Hematopoietic multipotent progenitor cell treated with erythropoietin and hydrocortisone succinate and interleukin-3 and kit ligand, for 15 days (in vitro differentiated cells): ENCODE results near the gene EIF1AD.

Experiments
- DNase-seq: peaks from one replicate; pipeline ENCODE4 v3.0.0-alpha.2; 2015; ENCODE audit warnings: low spot score

The EIF1AD gene

DNA sequence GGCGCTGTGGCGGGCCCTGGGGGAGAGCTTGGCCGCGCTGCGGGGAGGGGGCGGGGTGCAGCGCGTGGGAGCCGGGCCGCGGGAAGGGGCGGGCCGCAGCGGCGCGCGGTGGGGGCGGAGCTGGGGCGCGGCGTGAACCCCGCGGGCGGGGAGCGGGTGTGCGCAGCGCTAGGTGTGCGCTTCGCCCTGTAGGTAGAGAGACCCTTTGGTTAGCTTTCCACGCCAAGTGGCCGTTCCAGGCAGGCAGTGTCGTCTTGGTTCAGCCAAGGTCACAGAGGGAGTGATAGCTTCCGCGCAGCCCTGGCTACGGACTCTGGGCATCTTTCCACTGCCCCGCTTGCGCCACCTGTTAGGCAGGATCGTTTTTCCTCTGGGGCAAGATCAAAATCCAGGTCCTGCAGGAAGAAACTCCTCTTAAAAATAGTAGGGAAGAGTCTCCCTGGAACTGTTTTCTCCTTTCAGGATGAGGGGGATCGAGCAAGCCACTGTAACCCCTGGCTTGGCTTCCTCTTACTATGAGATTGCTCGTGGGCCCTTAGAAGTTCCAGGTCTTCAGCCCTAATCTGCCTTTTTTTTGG is 780 bp upstream of the EIF1AD start:
- DNase-seq = no peak

DNA sequence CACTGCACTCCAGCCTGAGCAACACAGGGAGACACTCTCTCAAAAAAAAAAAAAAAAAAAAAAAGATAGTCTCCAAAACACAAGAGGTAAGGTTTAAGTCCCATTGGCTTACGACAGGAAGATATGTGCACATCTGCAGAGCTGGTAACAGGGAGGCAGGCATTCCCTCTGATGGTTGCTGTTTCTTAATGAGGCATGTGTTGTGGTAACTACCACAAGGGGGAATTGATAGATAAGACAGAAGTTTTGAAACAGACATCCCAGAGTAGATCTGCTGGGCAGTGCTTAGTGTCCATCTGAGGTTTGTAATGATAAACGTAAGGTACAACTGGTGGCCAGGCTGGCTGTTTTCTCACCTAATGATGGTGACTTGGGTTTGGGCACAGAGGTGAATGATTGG is 4.7 kb downstream of the EIF1AD start:
- no peak for DNase-seq

DNA sequence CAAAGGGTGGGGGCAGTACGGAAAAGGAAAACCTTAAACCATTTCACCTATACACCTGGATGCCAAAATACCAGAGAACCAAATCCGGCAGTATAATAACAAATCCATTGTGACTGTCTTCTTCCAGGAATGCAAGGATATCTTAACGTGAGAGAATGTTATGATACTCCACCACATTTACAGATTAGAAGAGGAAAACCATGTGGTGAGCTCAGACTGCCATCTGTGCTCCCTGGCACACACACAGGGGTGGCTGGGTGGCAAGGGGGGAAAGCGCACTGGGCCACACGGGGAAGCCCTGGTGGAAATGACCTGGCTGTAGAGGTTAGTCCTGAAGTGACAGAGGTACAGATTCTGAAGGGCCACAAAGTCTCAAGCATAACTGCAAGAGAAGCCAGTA is 9.9 kb downstream of the EIF1AD start:
- DNase-seq = no peak

DNA sequence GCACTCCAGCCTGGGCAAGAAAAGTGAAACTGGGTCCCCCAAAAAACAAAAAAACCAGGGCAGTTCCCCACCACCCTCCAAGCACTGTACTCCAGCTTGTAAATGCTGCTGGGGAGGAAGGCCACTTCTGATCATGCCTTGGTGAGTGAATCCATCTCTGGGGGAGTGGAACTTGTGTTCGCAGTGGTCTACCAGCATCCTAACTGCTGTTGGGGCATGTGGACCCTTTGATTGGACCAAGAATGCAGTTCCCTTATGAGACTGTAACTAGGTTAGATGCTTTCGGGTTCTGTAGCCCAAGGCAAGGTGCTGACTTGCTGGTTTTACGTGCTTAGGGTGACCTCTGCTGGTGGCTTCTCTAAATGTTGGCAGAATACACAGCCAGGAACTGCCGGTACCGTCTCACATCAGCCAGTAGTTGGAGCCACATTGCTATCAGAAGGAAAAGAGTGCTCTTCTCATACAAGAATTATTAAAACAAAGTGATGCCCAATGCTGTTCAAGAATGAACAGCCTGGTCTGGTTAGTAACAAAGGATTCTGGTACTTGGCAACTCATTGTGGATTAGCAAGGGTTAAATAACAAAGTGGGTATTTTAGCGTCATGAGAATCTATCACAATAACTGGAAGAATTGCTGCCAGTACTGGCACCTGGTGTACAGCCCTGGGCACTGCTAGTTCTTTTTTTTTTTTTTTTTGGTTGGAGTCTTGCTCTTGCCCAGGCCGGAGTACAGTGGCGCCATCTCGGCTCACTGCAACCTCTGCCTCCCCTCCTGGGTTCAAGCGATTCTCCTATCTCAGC is 13.0 kb downstream of the EIF1AD start:
- peak; percentile 95 for DNase-seq

DNA sequence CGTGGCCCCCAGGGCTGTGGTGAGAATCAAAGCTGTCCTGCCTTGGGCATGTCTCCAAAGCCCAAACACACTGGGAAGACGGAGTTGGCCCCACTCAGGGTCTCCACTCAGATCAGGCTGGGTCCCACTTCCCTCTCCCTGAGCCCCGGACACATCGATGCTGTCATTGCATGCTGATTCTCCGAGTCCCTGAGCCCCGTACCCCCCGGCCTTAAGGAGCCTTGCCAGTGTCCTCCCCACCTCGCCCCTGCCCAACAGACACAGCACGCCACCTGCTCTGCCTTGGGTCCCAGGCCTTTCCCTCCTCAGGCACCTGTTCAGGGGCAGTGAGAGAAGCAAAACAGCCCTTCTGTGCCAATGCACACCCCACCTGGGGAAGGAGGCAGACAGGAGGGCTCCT is 14.6 kb downstream of the EIF1AD start:
- no peak for DNase-seq

DNA sequence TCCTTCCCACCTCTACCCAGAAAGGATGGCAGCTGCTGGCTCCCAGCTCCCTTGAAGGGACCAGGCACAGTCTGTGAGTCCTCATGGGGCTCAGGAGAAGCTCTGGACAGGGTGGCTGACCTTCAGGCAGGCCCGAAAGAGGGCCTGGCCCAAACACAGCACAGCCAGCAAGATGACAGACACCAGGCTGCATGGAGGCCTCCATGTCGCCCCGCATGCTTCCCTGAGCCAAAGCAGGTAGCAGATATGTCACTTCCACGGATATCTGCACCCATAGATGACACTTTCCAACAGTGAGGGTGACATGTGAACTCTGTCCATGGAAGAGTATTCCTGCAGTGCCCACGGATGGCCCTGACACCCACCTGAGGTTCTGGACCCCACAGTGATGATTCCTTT is 18.4 kb downstream of the EIF1AD start:
- no peak for DNase-seq

DNA sequence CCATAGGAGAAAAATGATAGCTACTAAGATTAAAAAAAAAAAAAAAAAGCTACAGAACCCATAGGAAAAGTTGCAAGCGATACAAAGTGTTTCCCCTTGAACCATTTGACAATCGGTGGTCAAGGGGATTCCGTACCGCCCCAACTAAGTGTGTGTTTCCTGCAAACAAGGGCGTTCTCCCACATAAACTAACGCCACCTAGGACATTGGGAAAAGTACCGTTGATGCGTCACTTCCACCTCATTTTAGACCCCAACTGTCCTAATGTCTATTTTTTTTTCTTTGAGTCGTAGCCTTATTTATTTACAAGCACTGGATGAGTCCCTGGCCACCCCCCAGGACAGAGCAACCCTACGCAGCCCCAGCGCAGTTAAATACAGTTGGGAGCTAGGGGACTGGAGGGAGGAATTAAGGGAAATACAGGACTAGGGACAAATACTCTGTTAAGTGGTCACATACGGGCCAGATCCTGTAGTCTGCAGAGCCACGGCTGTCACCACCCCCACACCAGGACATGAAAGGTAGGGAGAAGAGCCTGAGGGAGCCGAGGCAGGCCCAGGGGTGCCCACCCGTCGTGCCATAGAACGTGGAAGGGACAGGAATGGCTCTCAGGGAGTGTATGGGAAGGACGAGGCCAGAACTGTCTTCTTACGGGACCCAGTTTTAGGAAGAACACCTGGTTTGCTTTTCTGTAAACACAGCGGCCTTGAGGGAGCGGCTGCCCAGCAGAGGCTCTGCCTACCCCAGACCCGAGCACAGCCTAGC is 19.0 kb downstream of the EIF1AD start:
- no peak for DNase-seq

DNA sequence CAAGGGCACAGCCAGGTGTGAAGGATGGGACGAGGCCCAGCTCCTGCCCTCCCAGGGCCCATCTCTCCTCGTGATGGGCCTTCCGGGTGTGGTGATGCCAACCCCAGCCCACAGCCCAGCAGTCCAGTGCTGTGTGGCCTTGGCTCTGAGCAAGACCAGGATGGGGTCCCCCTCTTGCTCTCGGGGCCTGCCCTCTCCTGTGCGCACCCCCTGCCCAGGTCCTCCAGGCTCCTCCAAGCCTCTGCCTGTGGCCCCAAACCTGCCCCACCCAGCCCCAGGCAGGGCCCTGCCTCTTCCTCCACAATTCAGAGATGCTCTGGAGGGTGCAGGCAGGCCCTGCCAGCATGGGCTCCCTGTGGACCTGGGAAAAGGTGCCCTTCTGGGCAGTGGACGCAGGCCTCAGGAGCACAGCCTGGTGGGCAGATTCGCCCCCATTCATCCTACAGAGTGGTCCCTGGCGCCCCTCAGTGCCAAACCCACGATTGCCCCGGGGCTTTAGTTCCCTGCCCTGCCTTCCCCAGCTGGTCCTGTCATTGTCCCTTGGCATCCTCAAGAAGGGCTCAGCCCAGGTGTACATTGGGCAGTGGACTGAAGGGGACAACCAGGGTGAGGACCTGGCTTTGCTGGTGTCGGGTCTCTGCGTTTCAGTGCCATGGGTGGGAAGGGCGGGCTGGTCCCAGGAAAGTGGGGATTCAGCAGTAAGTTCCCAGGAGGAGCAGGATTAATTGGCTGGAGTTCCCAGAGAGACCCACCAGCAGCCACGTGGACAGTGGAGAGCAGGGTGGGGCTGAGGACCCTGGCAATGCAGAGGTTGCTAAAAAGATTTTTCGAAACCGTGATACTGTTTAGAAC is 19.8 kb downstream of the EIF1AD start:
- no peak for DNase-seq

DNA sequence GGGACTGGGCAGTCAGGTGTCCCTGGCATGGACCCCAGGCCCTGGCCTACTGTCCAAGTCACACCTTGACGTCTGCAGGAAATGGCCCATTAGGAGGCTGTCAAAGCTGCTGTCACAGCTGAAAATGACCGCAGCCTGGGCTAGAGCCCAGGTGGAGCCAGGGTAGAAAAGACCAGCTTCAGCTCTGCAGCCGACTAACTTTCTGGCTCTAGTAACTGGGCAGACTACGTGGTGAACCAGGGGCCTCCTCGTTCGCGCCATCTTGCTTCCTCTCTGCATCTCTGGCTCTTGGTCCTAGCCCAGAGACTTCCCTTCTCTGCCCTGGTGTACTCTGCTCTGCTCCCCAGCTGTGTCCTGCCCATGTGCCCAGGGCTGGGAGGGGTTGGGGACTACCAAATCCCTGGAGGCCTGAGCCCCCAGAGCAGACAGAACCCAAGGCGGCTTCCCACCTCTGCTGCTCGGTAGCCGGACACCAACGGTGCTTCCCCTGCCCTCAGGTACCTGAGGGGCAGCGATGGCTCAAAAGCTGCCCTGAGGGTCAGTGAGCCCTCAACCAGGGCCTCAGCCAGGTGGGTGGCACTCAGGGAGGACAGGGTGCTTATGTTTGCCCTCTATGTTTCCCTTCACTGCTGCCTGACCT is 20.7 kb downstream of the EIF1AD start:
- no peak for DNase-seq

DNA sequence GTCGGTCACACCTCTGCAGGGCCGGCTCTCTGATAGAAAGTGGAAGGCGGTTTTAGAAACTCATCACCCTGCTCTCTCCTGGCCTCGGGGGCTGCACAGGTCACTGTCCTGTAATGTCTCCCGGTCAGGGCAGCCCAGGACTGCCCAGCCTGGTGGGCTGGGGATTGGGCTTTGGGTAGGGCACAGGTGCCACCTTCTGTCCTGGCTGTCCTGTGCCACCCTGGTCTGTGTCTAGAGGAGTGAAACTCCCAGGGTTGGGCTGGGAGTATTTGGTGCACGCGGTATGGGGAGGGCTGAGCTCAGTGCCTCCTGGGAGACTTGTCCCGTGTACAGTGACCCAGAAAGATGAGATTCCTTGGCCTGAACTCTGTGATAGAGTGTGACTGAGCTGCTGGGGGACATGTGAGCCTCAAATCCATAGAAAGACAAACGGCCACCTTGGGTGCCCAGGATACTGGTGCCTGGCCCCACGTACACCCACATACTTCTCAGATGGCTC is 22.6 kb downstream of the EIF1AD start:
- DNase-seq = no peak

DNA sequence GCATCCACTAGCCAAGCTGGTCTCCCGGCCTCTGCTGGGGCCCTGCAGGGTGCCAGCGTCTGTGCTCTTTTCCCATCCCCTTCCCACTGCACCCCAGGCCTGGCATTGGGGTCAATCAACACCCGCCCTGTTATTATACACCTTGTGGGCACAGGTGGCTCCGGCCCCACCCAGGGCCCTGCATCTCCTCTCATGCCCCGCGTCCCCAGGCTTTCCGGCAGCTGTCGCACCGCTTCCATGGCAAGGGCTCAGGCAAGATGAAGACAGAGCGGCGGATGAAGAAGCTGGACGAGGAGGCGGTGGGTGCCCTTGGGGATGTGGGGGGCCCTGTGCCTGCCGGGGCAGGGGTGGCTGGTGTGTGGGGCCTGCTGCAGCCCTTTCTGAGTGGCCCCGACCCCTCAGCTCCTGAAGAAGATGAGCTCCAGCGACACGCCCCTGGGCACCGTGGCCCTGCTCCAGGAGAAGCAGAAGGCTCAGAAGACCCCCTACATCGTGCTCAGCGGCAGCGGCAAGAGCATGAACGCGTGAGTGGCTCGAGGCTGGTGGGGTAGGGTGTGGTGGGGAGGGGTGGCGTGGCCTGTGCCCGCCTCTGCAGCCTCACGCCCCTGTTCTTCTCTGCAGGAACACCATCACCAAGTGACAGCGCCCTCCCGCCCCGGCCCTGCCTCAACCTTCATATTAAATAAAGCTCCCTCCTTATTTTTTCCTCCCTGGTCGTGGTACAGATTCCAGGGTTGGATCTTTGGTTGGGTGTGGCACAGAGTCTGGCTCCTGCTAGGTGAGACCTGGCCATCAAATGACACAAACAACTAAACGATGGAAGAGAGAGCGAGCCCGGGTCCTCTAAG is 23.3 kb downstream of the EIF1AD start:
- no peak for DNase-seq

DNA sequence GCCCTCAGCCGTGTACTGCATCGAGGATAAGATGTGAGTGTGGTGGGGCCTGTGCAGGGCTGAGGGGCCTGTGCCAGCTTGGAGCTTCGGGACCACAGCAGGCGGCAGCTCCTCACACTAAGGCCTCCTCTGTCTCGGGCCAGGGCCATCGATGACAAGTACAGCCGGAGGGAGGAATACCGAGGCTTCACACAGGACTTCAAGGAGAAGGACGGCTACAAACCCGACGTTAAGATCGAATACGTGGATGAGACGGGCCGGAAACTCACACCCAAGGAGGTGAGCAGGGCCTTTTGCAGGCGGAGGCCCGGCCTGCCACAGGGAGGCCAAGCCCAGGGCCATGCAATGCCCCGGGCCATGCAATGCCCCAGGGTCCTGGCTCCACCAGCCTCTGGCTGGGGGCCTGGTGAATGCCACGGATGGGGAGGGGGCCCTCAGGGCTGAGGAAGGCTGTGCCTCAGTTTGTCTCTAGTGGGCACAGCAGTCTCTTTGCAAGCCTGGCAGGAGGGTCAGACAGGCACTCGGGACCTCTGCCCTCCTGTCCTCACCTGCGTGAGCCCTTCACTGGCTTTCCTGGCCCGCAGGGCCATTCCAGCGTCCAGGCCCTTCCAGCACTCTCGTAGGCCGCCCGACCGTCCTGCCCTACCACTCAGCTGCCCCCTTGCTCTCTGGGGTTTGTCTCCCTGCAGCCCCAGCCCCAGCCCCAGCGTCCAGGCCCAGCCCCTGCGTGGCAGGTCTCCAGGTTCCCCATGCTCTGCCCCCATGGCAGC is 24.2 kb downstream of the EIF1AD start:
- no peak for DNase-seq

DNA sequence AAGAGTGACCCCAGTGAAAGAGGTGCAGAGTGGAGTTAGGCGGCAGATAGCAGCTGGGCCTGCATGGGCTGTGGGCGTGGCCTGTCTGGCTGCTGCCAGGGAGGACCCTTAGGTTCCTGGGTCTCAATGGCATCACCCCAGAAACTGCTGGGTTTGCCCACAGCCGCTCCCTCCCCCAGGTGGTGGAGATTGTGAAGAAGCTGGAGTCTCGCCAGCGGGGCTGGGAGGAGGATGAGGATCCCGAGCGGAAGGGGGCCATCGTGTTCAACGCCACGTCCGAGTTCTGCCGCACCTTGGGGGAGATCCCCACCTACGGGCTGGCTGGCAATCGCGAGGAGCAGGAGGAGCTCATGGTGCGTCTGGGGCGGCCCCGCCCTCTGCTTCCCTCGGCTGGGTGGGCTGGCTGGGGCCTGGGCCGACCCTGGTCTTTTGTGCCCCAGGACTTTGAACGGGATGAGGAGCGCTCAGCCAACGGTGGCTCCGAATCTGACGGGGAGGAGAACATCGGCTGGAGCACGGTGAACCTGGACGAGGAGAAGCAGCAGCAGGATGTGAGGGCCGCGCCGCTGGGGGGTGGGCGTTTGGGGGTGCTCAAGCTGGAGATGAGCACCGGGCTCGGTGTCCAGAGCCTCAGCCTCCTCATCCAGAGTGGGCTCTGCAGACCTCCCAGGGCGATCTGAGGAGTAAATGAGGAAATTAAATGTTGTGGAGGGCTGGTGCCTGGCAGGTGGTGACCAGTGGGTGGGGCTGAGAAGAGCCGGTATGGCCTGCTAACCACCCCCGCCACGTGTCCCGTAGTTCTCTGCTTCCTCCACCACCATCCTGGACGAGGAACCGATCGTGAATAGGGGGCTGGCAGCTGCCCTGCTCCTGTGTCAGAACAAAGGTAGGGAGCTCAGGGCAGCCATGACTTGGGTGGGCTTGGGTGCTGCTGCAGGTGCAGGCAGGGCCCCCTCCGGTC is 25.5 kb downstream of the EIF1AD start:
- no peak for DNase-seq

DNA sequence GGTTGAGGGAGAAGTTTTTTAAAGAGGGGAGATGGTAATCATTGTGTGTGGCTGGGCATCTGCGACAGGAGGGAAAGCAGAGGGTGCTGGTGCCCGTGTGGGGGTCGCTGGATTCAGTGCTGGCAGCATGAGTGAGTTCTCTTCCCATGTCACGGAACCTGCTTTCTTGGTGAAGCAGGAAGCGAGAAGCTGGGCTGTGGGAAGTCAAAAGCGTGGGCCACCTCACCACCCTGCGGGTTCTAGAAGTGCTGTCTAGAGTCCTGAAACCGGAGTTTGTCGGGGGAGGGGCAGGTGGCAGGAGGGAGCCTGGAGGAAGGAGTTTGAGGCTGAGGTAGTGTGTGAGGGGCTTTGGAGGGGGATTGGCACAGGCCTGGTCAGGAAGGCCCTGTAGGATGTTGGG is 26.2 kb downstream of the EIF1AD start:
- DNase-seq = no peak

DNA sequence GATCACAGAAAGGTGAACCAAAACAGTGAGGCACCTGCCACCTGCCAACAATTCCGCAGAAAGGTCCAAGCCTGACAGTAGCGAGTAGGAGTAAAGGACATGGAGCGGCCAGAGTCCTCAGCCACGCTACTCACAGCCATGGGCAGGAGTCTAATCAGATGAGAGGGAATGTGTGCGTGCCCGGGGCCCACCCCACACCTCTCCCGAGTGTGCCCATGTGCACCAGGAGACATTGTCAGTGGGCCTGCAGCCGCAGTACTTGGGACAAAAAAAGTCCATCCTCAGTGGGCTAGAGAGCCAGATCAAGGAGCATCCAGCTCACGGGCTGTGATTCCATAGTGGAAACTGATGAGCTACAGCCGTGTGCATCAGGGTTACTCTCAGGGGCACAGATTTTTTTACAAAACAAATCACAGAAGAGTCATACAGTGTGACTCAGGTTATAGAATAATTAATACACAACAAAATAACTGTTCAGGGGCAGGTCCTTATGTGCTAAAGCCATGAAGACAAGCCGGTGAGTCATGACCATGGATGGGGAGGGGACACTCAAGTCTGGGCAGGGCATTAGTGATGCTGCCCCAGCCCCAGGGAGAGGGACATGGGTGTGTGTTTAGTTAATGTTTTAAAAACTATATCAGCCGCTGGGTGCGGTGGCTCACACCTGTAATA is 28.4 kb downstream of the EIF1AD start:
- DNase-seq = no peak

DNA sequence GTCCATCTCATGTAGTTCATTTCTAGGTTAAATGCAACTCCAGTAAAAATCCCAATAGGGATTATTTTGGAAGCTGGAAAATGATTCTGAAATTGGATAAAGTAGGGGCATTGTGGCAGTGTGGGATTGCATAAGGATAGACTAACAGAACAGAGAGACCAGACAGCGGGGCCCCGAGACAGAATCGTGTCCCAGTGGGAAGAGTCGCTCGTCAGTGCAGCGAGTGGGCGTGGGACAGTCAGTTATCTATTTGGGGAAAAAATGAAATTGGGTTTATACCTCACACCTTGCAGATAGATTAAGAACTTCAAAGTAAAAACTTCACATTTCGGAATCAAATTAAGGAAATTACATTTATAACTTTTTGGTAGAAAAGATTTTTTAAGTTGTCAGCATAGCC is 29.8 kb downstream of the EIF1AD start:
- DNase-seq = no peak

DNA sequence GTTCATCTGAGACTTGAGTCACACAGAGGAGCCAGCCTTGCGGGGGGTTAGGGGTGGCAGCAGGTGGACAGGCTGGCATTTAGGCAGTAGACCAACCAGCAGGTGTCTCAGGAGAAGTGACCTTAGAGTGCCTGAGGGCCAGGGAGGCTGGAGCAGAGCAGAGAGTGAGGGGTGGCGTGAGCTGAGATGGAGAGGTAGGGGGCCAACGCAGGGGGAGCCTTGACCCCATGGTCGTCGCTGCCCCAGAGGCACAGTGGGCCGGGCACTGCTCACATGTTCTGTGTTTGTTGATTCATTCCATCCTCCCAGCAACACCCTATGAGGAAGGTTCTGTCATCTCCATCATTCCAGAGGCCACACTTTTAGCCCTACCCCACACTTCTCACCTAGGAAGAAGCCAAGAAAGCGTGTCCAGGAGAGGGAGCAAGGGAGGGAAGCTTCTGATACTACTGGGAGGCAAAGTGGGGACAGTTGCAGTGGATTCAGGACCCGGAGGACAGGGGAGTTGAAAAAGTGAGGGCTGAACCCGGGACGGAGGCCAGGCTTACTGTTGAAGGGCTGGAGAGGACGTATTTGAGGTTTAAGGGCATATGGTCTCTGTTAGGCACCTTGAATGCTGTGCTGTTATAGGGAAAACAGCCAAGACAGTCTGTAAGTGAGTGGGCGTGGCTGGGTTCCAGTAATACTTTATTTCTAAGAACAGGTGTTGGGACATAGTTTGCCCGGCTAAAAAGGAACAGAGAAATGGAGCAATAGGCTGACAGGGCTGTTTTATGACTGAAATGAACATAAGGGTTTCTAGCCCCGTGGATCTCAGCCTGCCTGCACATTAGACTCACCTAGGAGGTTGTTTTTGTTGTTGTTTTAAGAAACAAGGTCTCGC is 33.1 kb downstream of the EIF1AD start:
- DNase-seq = no peak
